ENCODE measurements around the gene ZFYVE28. TPM values are rescaled to one million over a fixed set of nuclear protein-coding genes. Genes with fewer than 3 reads are reported as not detected.

The ZFYVE28 gene
- total RNA-seq, 1 experiment from 2014 or later: 12.9 TPM

DNA sequence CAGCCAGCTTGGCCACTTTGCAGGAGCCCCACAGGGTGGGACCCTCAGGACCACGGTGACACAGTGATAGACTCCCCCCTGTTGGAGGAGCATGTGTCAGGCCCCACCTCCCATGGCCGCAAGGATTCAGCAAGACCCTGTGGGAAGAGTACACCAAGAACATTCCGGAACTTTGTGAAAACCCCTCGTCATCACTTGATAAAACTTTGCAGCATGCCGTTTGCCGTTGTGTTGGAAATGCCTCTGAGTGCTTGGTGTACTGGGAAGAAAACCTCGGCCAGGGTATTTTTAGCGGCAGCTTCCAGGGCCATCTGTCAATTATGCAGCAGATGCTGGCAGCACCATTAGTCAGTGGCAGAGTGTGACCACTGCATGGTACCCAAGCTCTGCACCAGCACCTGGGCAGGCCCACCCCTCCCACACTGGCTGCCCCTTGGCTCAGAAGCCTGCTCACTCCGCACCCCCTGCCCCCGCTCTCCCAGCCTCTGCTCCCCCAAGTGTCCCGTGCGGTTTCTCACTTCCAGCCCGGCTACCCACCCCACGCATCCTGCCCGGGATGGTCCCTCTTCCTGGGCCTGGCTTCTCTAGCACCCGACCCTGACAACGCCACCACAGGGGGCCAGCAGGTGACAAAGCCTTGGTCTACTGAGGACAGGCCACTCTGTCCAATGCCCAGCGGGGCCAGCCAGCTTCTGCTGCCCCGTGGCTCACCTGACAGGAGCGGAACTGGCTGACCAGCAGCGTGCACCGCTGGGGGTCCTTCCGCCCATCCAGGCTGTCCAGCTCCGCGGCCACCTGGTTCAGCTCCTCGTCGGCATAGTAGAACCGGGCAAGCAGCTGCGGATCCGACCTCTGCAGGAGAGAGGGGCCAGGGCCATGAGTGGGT, 65.0 kb downstream of the ZFYVE28 start:
- Histone ChIP-seq H2AFZ (no peak overlapping the region), H3K9me2 (ENCODE audit: insufficient read depth) (no peaks in the 10 kb centered on the region), H3K4me2 (no peak overlapping the region), H4K20me1 (ENCODE audit: insufficient read depth) (no peaks in the 10 kb centered on the region), H3K4me3 (no peak overlapping the region), H3K27me3 (ENCODE audit: insufficient read depth, low read depth) (no peaks in the 10 kb centered on the region), H3K9me3 (ENCODE audit: insufficient read depth, low read depth) (no peaks in the 10 kb centered on the region), H3K4me1 (replicated peaks; ENCODE audit: insufficient read depth) (no peaks in the 10 kb centered on the region), H3K36me3 (ENCODE audit: low read depth) (no peaks in the 10 kb centered on the region), H3F3A (ENCODE audit: insufficient read depth, low read depth) (no peaks in the 10 kb centered on the region), H3K79me2 (ENCODE audit: low read depth) (no peaks in the 10 kb centered on the region), H3K27ac (no peak overlapping the region)
- TF ChIP-seq, protein P1, sequence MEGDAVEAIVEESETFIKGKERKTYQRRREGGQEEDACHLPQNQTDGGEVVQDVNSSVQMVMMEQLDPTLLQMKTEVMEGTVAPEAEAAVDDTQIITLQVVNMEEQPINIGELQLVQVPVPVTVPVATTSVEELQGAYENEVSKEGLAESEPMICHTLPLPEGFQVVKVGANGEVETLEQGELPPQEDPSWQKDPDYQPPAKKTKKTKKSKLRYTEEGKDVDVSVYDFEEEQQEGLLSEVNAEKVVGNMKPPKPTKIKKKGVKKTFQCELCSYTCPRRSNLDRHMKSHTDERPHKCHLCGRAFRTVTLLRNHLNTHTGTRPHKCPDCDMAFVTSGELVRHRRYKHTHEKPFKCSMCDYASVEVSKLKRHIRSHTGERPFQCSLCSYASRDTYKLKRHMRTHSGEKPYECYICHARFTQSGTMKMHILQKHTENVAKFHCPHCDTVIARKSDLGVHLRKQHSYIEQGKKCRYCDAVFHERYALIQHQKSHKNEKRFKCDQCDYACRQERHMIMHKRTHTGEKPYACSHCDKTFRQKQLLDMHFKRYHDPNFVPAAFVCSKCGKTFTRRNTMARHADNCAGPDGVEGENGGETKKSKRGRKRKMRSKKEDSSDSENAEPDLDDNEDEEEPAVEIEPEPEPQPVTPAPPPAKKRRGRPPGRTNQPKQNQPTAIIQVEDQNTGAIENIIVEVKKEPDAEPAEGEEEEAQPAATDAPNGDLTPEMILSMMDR (conservative IDR thresholded peaks at IDR 0.05): no peak
- TF ChIP-seq EZH2 (IDR thresholded peaks at IDR 0.05; ENCODE audit: low read depth): no peak
- POLR2A ChIA-PET (ENCODE audit: unreplicated experiment): no interaction called here
- BruUV-seq (replicated peaks): no TSS peak
- CTCF ChIA-PET: interaction anchor here (0.7 kb wide), 1 partner anchor 134 kb away, joined by 3 read pairs; no protein-coding TSS in a partner anchor
- DNase-seq: no peak
- intact Hi-C loops (cut with micrococcal nuclease; ENCODE audit: unreplicated experiment): no loop called here

DNA sequence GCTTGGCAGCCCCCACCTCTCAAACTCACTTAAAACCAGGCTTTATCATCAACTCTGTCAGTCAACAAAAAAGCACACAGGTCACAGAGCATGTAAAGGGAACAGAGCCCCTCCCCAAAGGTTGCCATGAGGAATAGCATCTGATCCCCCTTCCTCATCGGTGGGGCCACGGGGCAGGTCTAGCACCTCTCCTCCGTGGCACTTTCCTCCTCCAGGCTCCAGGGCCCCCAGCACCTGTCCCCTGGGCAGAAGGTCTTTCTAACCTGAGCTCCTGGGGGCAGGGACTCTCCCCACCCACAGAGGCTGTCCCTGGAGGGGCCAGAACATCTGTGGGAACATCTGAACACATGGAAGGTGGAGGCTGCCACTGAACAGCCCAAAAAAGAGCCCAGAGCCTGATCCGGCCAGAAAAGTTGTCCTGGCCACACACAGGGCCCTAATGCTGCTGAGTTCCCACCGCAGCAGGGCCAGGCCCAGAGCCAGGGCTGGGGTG, 65.7 kb downstream of the ZFYVE28 start:
- TF ChIP-seq EZH2 (IDR thresholded peaks at IDR 0.05; ENCODE audit: low read depth): no peak
- TF ChIP-seq, protein P1 (conservative IDR thresholded peaks at IDR 0.05): no peak
- H3K9me3 ChIP-seq (ENCODE audit: insufficient read depth, low read depth): no peaks in the 10 kb centered on the region
- no peak overlapping the region for H3K4me3 ChIP-seq
- no peaks in the 10 kb centered on the region for H3K4me1 ChIP-seq (replicated peaks; ENCODE audit: insufficient read depth)
- H3K4me2 ChIP-seq: no peak overlapping the region
- H3K36me3 ChIP-seq (ENCODE audit: low read depth): no peaks in the 10 kb centered on the region
- BruUV-seq (replicated peaks): no TSS peak
- ChIA-PET CTCF (no interaction called here), POLR2A (ENCODE audit: unreplicated experiment) (no interaction called here)
- no peaks in the 10 kb centered on the region for H3K9me2 ChIP-seq (ENCODE audit: insufficient read depth)
- DNase-seq: no peak
- intact Hi-C loops (cut with micrococcal nuclease; ENCODE audit: unreplicated experiment): no loop called here
- H4K20me1 ChIP-seq (ENCODE audit: insufficient read depth): no peaks in the 10 kb centered on the region
- H2AFZ ChIP-seq: no peak overlapping the region
- H3F3A ChIP-seq (ENCODE audit: insufficient read depth, low read depth): no peaks in the 10 kb centered on the region
- no peak overlapping the region for H3K27ac ChIP-seq
- H3K27me3 ChIP-seq (ENCODE audit: insufficient read depth, low read depth): no peaks in the 10 kb centered on the region
- no peaks in the 10 kb centered on the region for H3K79me2 ChIP-seq (ENCODE audit: low read depth)

DNA sequence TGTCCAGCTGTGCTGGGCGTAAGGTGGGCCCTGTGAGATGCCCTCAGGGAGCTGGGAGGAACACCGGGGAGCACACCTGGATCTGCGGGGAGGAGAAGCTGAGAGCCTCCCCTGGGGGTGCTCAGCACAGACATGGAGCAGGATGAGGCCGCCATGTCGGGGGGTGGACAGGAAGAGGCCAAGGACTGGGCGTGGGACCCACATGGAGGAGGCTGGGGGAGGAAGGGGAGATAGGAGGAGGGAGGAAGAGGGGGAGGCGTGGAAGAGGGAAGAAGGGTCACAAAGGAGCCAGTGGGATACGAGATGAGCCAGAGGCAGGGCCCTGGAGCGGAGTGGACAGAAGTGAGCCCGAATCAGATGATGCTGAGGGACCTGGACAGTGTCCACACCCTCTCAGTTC, 66.3 kb downstream of the ZFYVE28 start:
- CTCF ChIA-PET: no interaction called here
- H3K9me2 ChIP-seq (ENCODE audit: insufficient read depth): no peaks in the 10 kb centered on the region
- H3K4me2 ChIP-seq: no peak overlapping the region
- H3K4me3 ChIP-seq: no peak overlapping the region
- no peaks in the 10 kb centered on the region for H3K27me3 ChIP-seq (ENCODE audit: insufficient read depth, low read depth)
- H2AFZ ChIP-seq: no peak overlapping the region
- no peaks in the 10 kb centered on the region for H3K79me2 ChIP-seq (ENCODE audit: low read depth)
- no TSS peak for BruUV-seq (replicated peaks)
- H4K20me1 ChIP-seq (ENCODE audit: insufficient read depth): no peaks in the 10 kb centered on the region
- no peak for DNase-seq
- H3F3A ChIP-seq (ENCODE audit: insufficient read depth, low read depth): no peaks in the 10 kb centered on the region
- no peaks in the 10 kb centered on the region for H3K9me3 ChIP-seq (ENCODE audit: insufficient read depth, low read depth)
- no peaks in the 10 kb centered on the region for H3K36me3 ChIP-seq (ENCODE audit: low read depth)
- TF ChIP-seq EZH2 (IDR thresholded peaks at IDR 0.05; ENCODE audit: low read depth): no peak
- TF ChIP-seq, protein P1 (conservative IDR thresholded peaks at IDR 0.05): no peak
- no peaks in the 10 kb centered on the region for H3K4me1 ChIP-seq (replicated peaks; ENCODE audit: insufficient read depth)
- intact Hi-C loops (cut with micrococcal nuclease; ENCODE audit: unreplicated experiment): no loop called here
- H3K27ac ChIP-seq: no peak overlapping the region
- POLR2A ChIA-PET (ENCODE audit: unreplicated experiment): no interaction called here
